KOPT-K1 (cell line): ENCODE data around the gene MBTD1.

Experiments used
- H3K27ac ChIP-seq: fragments of 200-600 bp; sonication (generic); 2 replicates; pipeline ENCODE4 v1.5.1; 2016; ENCODE audit warnings: antibody characterized with exemption, mild to moderate bottlenecking, low read depth, low read length; ENCODE audit not compliant: poor library complexity, severe bottlenecking
- H3K36me3 ChIP-seq: fragments of 200-600 bp; sonication (generic); 2 replicates; pipeline ENCODE4 v1.5.1; 2017; ENCODE audit warnings: antibody characterized with exemption, mild to moderate bottlenecking, low read length, moderate library complexity; ENCODE audit not compliant: insufficient read depth
- H3K9me3 ChIP-seq: fragments of 200-600 bp; sonication (generic); 2 replicates; pipeline ENCODE4 v1.5.1; 2017; ENCODE audit warnings: antibody characterized with exemption, low read length, mild to moderate bottlenecking; ENCODE audit not compliant: insufficient read depth, poor library complexity, severe bottlenecking

Gene MBTD1

GRCh38 chr17:51153210-51154072 is 106.4 kb downstream of the MBTD1 start, which contains the start of gene NME1:
Gene NME1 (plus strand): TSS chr17:51153559. CDS start chr17:51155655, 2,096 bp downstream.
- Histone ChIP-seq H3K27ac (peak within 1 kb of the TSS; percentile 73), H3K36me3 (peaks cover 32% of the 10 kb centered on the region), H3K9me3 (no peaks in the 10 kb centered on the region)

GRCh38 chr17:51152766-51153209 is 107.1 kb downstream of the MBTD1 start:
- H3K9me3 ChIP-seq = no peaks in the 10 kb centered on the region
- peaks cover 25% of the 10 kb centered on the region for H3K36me3 ChIP-seq
- H3K27ac ChIP-seq = peak overlapping the region; percentile 73

- peaks cover 7% of the 10 kb centered on the region for H3K36me3 ChIP-seq
- H3K27ac ChIP-seq = no peak overlapping the region
- no peaks in the 10 kb centered on the region for H3K9me3 ChIP-seq
These were observed 108.9 kb downstream of the MBTD1 start for GRCh38 chr17:51150932-51151331.

- Histone ChIP-seq H3K27ac (no peak overlapping the region), H3K36me3 (no peaks in the 10 kb centered on the region), H3K9me3 (no peaks in the 10 kb centered on the region)
These were observed 110.7 kb downstream of the MBTD1 start for GRCh38 chr17:51149163-51149562.

GRCh38 chr17:51147650-51148049 is 112.2 kb downstream of the MBTD1 start:
- Histone ChIP-seq H3K36me3 (no peaks in the 10 kb centered on the region), H3K9me3 (no peaks in the 10 kb centered on the region), H3K27ac (no peak overlapping the region)

- no peaks in the 10 kb centered on the region for H3K36me3 ChIP-seq
- H3K9me3 ChIP-seq = no peaks in the 10 kb centered on the region
- H3K27ac ChIP-seq = no peak overlapping the region
These were observed 115.4 kb downstream of the MBTD1 start for GRCh38 chr17:51144266-51145022.

GRCh38 chr17:51142597-51142996 is 117.3 kb downstream of the MBTD1 start:
- no peak overlapping the region for H3K27ac ChIP-seq
- no peaks in the 10 kb centered on the region for H3K36me3 ChIP-seq
- no peaks in the 10 kb centered on the region for H3K9me3 ChIP-seq

- Histone ChIP-seq H3K27ac (no peak overlapping the region), H3K36me3 (no peaks in the 10 kb centered on the region), H3K9me3 (no peaks in the 10 kb centered on the region)
These were observed 123.9 kb downstream of the MBTD1 start for GRCh38 chr17:51135956-51136355.

GRCh38 chr17:51133365-51133764 is 126.5 kb downstream of the MBTD1 start:
- Histone ChIP-seq H3K36me3 (no peaks in the 10 kb centered on the region), H3K9me3 (no peaks in the 10 kb centered on the region), H3K27ac (no peak overlapping the region)

GRCh38 chr17:51132964-51133319 is 126.9 kb downstream of the MBTD1 start:
- Histone ChIP-seq H3K9me3 (no peaks in the 10 kb centered on the region), H3K36me3 (no peaks in the 10 kb centered on the region), H3K27ac (no peak overlapping the region)

- no peak overlapping the region for H3K27ac ChIP-seq
These were observed 131.8 kb downstream of the MBTD1 start for GRCh38 chr17:51128076-51128475.

More at GRCh38 chr17:51128076-51128475, 131.8 kb downstream of the MBTD1 start:
- Histone ChIP-seq H3K9me3 (no peaks in the 10 kb centered on the region), H3K36me3 (no peaks in the 10 kb centered on the region)
